ENCODE data around the gene ATF6B. TPM values are rescaled to one million over a fixed set of nuclear protein-coding genes. Genes with fewer than 3 reads are reported as not detected.
A peak's percentile ranks its signal among the peaks of the same experiment; 100 is the strongest.

ATF6B gene
- total RNA-seq, 4 donors from 2014 or later: 27.3 to 45.4 (median 30.0) TPM

GRCh38 chr6:32089082-32089828 lies 38.8 kb downstream of the ATF6B start:
- Histone ChIP-seq H3K36me3 (no peaks in the 10 kb centered on the region), H3K27ac (peak overlapping the region in 3 of 4 donors; percentile 80 to 92 (median 83)), H3K4me3 (no peak overlapping the region), H3K4me1 (peaks cover 15 to 54% (median 27%) of the 10 kb centered on the region in 3 donors), H3K27me3 (peaks cover 0 to 37% (median 0%) of the 10 kb centered on the region in 4 donors), H3K9me3 (no peaks in the 10 kb centered on the region)
- intact Hi-C loops (cut with DNase I): no loop called here
- no peak for DNase-seq
- 77 to 81% methylated on average over 5 to 8 of the region's 10 CpGs for WGBS, 2 donors
- TF ChIP-seq CTCF (IDR thresholded peaks at IDR 0.05) (no peak), POLR2A (IDR thresholded peaks at IDR 0.05) (no peak)

- Histone ChIP-seq H3K4me1 (peaks cover 15 to 53% (median 25%) of the 10 kb centered on the region in 3 donors), H3K36me3 (no peaks in the 10 kb centered on the region), H3K9me3 (no peaks in the 10 kb centered on the region), H3K27me3 (peaks cover 0 to 37% (median 0%) of the 10 kb centered on the region in 4 donors), H3K27ac (peak overlapping the region in 3 of 4 donors; percentile 80 to 92 (median 83)), H3K4me3 (no peak overlapping the region)
- no peak for DNase-seq
- TF ChIP-seq CTCF (IDR thresholded peaks at IDR 0.05) (no peak), POLR2A (IDR thresholded peaks at IDR 0.05) (no peak)
- intact Hi-C loops (cut with DNase I): no loop called here
- 60 to 92% methylated on average over 1 to 13 of the region's 14 CpGs for WGBS, 2 donors
These were observed 39.5 kb downstream of the ATF6B start for GRCh38 chr6:32088487-32089049.

GRCh38 chr6:32087574-32088486 lies 40.2 kb downstream of the ATF6B start:
- Histone ChIP-seq H3K36me3 (no peaks in the 10 kb centered on the region), H3K27ac (peak overlapping the region; percentile 62 to 92 (median 82)), H3K4me3 (peak overlapping the region; percentile 12 to 51 (median 26)), H3K4me1 (peaks cover 15 to 55% (median 23%) of the 10 kb centered on the region in 3 donors), H3K27me3 (peaks cover 0 to 37% (median 0%) of the 10 kb centered on the region in 4 donors), H3K9me3 (no peaks in the 10 kb centered on the region)
- intact Hi-C loops (cut with DNase I): no loop called here
- peak; percentile 43 to 70 (median 60) for TF ChIP-seq CTCF (IDR thresholded peaks at IDR 0.05)
- no peak for TF ChIP-seq POLR2A (IDR thresholded peaks at IDR 0.05)
- no peak for DNase-seq
- WGBS, 2 donors: 35 to 80% methylated on average over 3 to 8 of the region's 50 CpGs

GRCh38 chr6:32086661-32087573 lies 41.1 kb downstream of the ATF6B start:
- Histone ChIP-seq H3K4me3 (peak overlapping the region; percentile 12 to 51 (median 26)), H3K27ac (peak overlapping the region; percentile 62 to 92 (median 82)), H3K4me1 (peaks cover 15 to 55% (median 26%) of the 10 kb centered on the region in 3 donors), H3K36me3 (no peaks in the 10 kb centered on the region), H3K9me3 (no peaks in the 10 kb centered on the region), H3K27me3 (peaks cover 0 to 37% (median 0%) of the 10 kb centered on the region in 4 donors)
- WGBS, 2 donors: 14 to 34% methylated on average over 10 to 16 of the region's 45 CpGs
- intact Hi-C loops (cut with DNase I): no loop called here
- TF ChIP-seq POLR2A (IDR thresholded peaks at IDR 0.05) (no peak), CTCF (IDR thresholded peaks at IDR 0.05) (no peak)
- no peak for DNase-seq

All from esophagus squamous epithelium (tissue), 5 donors.